GM12892 (cell line): Measurements from ENCODE around the gene C22orf42.

Experiments used
- POLR2A ChIP-seq: IDR thresholded peaks from 2 replicates; pipeline ENCODE4 v1.6.1; 2011; ENCODE audit warnings: low read depth, low read length, control low read depth
- POLR2AphosphoS5 ChIP-seq: IDR thresholded peaks from 2 replicates; pipeline ENCODE4 v1.6.1; 2011; ENCODE audit warnings: low read depth, low read length, control low read depth
- TAF1 ChIP-seq: IDR thresholded peaks from 2 replicates; pipeline ENCODE4 v1.6.1; 2011; ENCODE audit warnings: low read depth, mild to moderate bottlenecking, control low read depth, low read length, borderline replicate concordance

GRCh38 chr22:32183625-32184024 lies 24.5 kb upstream of the C22orf42 start:
- no peak for TF ChIP-seq POLR2AphosphoS5
- no peak for TF ChIP-seq POLR2A
- TF ChIP-seq TAF1, result no peak
